SK-N-SH treated with all-trans-retinoic acid at 6 μM for 48 hours (cell line): Measurements from ENCODE around the gene FAM24A.

Experiments used
- ARNTL ChIP-seq: fragments of 450-650 bp; formaldehyde crosslinking; IDR thresholded peaks from 2 replicates; pipeline ENCODE4 v1.5.0; 2020; ENCODE audit warnings: low read depth, mild to moderate bottlenecking, moderate library complexity, borderline replicate concordance
- BACH2 ChIP-seq: fragments of 250-450 bp; sonication (Bioruptor Pico); IDR thresholded peaks from 2 replicates; pipeline ENCODE4 v1.9.0; 2021; ENCODE audit warnings: mild to moderate bottlenecking, borderline replicate concordance
- ISL1 ChIP-seq: fragments of 250-450 bp; sonication (Bioruptor Pico); IDR thresholded peaks from 2 replicates; pipeline ENCODE4 v2.1.2; 2022; ENCODE audit warnings: mild to moderate bottlenecking, moderate library complexity
- OSR1 ChIP-seq: fragments of 250-450 bp; sonication (Bioruptor Pico); IDR thresholded peaks from 2 replicates; pipeline ENCODE4 v1.8.0; 2022; ENCODE audit warnings: moderate library complexity, mild to moderate bottlenecking, inconsistent platforms
- POU6F1 ChIP-seq: fragments of 250-450 bp; sonication (Bioruptor Pico); IDR thresholded peaks from 2 replicates; pipeline ENCODE4 v1.8.0; 2021; ENCODE audit warnings: low read depth, mild to moderate bottlenecking, moderate library complexity, borderline replicate concordance
- TOX ChIP-seq: fragments of 250-450 bp; sonication (Bioruptor Pico); IDR thresholded peaks from 2 replicates; pipeline ENCODE4 v1.8.0; 2021; ENCODE audit warnings: mild to moderate bottlenecking, moderate library complexity, borderline replicate concordance
- TSHZ2 ChIP-seq: fragments of 250-450 bp; sonication (Bioruptor Pico); IDR thresholded peaks from 2 replicates; pipeline ENCODE4 v1.5.0; 2020; ENCODE audit warnings: mild to moderate bottlenecking, moderate library complexity
- ZNF565 ChIP-seq: fragments of 450-650 bp; formaldehyde crosslinking; conservative IDR thresholded peaks from 2 replicates; pipeline ENCODE4 v1.5.0; 2020; ENCODE audit warnings: low read depth, mild to moderate bottlenecking, moderate library complexity
- TF ChIP-seq, protein P1 (sequence below): fragments of 250-450 bp; sonication (Bioruptor Pico); IDR thresholded peaks from 2 replicates; pipeline ENCODE4 v1.5.1; 2020; ENCODE audit warnings: low read depth, mild to moderate bottlenecking, moderate library complexity
- TF ChIP-seq, protein P2 (sequence below): fragments of 250-450 bp; sonication (Bioruptor Pico); IDR thresholded peaks from 2 replicates; pipeline ENCODE4 v1.8.0; 2020; ENCODE audit warnings: mild to moderate bottlenecking, moderate library complexity, borderline replicate concordance
- TF ChIP-seq, protein P3 (sequence below): fragments of 250-450 bp; sonication (Bioruptor Pico); IDR thresholded peaks from 2 replicates; pipeline ENCODE4 v1.5.1; 2021; ENCODE audit warnings: mild to moderate bottlenecking, moderate library complexity

DNA sequence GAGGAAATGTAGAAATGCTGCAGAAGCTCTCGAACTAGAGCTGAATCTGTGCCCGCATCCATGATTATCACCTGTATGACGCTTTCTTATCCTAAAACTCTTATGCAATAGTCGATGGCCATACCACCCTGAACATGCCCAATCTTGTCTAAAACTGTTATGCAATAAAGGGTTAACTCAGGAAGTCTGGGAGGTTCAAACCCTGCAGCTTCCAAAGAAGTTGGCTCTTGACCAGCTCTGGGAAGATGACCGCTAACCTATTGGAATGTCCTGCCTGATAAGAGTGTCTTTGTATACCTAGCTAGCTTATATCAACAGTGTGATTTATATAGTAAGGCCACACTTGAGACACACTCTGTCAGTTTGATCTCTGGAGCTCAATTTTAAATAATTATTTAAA is 47.1 kb downstream of the FAM24A start:
- no peak for TF ChIP-seq POU6F1 (CRISPR knock-in tag)
- no peak for TF ChIP-seq TOX
- TF ChIP-seq, protein P1, sequence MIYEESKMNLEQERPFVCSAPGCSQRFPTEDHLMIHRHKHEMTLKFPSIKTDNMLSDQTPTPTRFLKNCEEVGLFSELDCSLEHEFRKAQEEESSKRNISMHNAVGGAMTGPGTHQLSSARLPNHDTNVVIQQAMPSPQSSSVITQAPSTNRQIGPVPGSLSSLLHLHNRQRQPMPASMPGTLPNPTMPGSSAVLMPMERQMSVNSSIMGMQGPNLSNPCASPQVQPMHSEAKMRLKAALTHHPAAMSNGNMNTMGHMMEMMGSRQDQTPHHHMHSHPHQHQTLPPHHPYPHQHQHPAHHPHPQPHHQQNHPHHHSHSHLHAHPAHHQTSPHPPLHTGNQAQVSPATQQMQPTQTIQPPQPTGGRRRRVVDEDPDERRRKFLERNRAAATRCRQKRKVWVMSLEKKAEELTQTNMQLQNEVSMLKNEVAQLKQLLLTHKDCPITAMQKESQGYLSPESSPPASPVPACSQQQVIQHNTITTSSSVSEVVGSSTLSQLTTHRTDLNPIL (CRISPR knock-in tag) = no peak
- TF ChIP-seq ISL1 (CRISPR knock-in tag) = no peak
- TF ChIP-seq, protein P2, sequence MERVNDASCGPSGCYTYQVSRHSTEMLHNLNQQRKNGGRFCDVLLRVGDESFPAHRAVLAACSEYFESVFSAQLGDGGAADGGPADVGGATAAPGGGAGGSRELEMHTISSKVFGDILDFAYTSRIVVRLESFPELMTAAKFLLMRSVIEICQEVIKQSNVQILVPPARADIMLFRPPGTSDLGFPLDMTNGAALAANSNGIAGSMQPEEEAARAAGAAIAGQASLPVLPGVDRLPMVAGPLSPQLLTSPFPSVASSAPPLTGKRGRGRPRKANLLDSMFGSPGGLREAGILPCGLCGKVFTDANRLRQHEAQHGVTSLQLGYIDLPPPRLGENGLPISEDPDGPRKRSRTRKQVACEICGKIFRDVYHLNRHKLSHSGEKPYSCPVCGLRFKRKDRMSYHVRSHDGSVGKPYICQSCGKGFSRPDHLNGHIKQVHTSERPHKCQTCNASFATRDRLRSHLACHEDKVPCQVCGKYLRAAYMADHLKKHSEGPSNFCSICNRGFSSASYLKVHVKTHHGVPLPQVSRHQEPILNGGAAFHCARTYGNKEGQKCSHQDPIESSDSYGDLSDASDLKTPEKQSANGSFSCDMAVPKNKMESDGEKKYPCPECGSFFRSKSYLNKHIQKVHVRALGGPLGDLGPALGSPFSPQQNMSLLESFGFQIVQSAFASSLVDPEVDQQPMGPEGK (CRISPR knock-in tag) = no peak
- no peak for TF ChIP-seq ZNF565 (CRISPR knock-in tag)
- no peak for TF ChIP-seq ARNTL (CRISPR knock-in tag)
- TF ChIP-seq TSHZ2 (CRISPR knock-in tag) = no peak
- TF ChIP-seq, protein P3, sequence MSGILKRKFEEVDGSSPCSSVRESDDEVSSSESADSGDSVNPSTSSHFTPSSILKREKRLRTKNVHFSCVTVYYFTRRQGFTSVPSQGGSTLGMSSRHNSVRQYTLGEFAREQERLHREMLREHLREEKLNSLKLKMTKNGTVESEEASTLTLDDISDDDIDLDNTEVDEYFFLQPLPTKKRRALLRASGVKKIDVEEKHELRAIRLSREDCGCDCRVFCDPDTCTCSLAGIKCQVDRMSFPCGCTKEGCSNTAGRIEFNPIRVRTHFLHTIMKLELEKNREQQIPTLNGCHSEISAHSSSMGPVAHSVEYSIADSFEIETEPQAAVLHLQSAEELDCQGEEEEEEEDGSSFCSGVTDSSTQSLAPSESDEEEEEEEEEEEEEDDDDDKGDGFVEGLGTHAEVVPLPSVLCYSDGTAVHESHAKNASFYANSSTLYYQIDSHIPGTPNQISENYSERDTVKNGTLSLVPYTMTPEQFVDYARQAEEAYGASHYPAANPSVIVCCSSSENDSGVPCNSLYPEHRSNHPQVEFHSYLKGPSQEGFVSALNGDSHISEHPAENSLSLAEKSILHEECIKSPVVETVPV (CRISPR knock-in tag) = no peak
- no peak for TF ChIP-seq BACH2
- TF ChIP-seq OSR1 (CRISPR knock-in tag) = no peak
